Tibial nerve (tissue), 3 donors: ENCODE results near the gene BACH2.

ENCODE experiments used
- CTCF ChIP-seq, 5 experiments: fragments of 200-600 bp in 3 of 5; fragments of 450-650 bp in 2 of 5; sonication (generic) in 3 of 5; IDR thresholded peaks; one replicate each; pipeline ENCODE4 v1.5.1; 2016 to 2019; ENCODE audit warnings: antibody characterized with exemption in 5 of 5, mild to moderate bottlenecking in 3 of 5, moderate library complexity in 2 of 5
- POLR2A ChIP-seq, 2 donors: fragments of 450-650 bp; IDR thresholded peaks; one replicate each; pipeline ENCODE4 v1.6.1; 2017; ENCODE audit warnings: antibody characterized with exemption in 2 of 2, mild to moderate bottlenecking in 2 of 2, moderate library complexity in 2 of 2

- TF ChIP-seq CTCF (IDR thresholded peaks at IDR 0.05) (no peak), POLR2A (IDR thresholded peaks at IDR 0.05) (no peak)
Measured at GRCh38 chr6:90097356-90097755, 199.3 kb downstream of the BACH2 start.
